Measurements from ENCODE around the gene FDXR.

FDXR gene

GRCh38 chr17:74822939-74823367, 49.8 kb downstream of the FDXR start:
- Histone ChIP-seq H3K36me3 (ENCODE audit: control insufficient read depth in 1 of 2, insufficient read depth in 2 of 2, low read length in 2 of 2) (peaks cover 0 to 40% of the 10 kb centered on the region in 2 donors), H3K27me3 (ENCODE audit: low read depth, low read length) (no peaks in the 10 kb centered on the region), H3K27ac (ENCODE audit: low read length) (no peak overlapping the region), H3K9me3 (ENCODE audit: control insufficient read depth in 1 of 2, low read length in 2 of 2) (no peaks in the 10 kb centered on the region), H3K4me3 (ENCODE audit: low read depth in 1 of 2, low read length in 2 of 2) (no peak overlapping the region), H3K4me1 (ENCODE audit: control insufficient read depth in 1 of 2, insufficient read depth in 2 of 2, low read length in 2 of 2) (peaks cover 0 to 14% of the 10 kb centered on the region in 2 donors)

DNA sequence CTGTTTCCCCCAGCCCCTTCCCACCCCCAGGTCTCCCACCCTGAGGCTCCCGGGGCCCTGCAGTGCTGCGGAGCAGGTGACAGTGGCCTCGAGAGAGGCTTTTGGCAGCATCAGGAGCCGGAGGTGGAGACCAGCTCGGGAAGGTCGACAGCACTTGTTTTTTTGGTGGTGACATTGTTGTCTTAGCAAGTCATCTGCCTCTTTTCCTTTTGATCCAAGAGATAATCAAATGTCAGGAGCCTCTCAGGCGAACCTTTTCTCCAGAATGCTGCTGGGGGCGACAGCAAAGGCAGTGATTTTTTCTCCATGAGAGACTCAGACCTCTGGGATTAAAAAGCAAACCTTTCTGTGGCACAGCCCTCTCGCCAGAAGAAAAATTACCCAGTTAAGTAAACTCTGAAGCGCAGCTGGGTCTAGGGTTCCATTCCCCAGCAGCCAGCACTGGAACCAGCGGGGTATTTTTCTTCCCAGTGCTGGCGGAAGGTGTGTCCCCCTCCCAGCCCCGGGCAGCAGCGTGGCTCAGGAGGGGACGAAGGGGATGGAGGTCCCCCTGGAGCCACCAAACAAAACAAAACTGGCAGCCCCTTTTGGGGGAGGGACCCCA, 50.4 kb downstream of the FDXR start:
- Histone ChIP-seq H3K4me1 (ENCODE audit: control insufficient read depth in 1 of 2, insufficient read depth in 2 of 2, low read length in 2 of 2) (peaks cover 0 to 14% of the 10 kb centered on the region in 2 donors), H3K4me3 (ENCODE audit: low read depth in 1 of 2, low read length in 2 of 2) (no peak overlapping the region), H3K27ac (ENCODE audit: low read length) (no peak overlapping the region), H3K9me3 (ENCODE audit: control insufficient read depth in 1 of 2, low read length in 2 of 2) (no peaks in the 10 kb centered on the region), H3K36me3 (ENCODE audit: control insufficient read depth in 1 of 2, insufficient read depth in 2 of 2, low read length in 2 of 2) (peaks cover 0 to 45% of the 10 kb centered on the region in 2 donors), H3K27me3 (ENCODE audit: low read depth, low read length) (no peaks in the 10 kb centered on the region)

GRCh38 chr17:74821655-74822334, 51.0 kb downstream of the FDXR start:
- no peak overlapping the region for H3K27ac ChIP-seq (ENCODE audit: low read length)
- no peaks in the 10 kb centered on the region for H3K9me3 ChIP-seq (ENCODE audit: control insufficient read depth in 1 of 2, low read length in 2 of 2)
- no peak overlapping the region for H3K4me3 ChIP-seq (ENCODE audit: low read depth in 1 of 2, low read length in 2 of 2)
- peaks cover 0 to 14% of the 10 kb centered on the region in 2 donors for H3K4me1 ChIP-seq (ENCODE audit: control insufficient read depth in 1 of 2, insufficient read depth in 2 of 2, low read length in 2 of 2)
- peaks cover 0 to 47% of the 10 kb centered on the region in 2 donors for H3K36me3 ChIP-seq (ENCODE audit: control insufficient read depth in 1 of 2, insufficient read depth in 2 of 2, low read length in 2 of 2)
- H3K27me3 ChIP-seq (ENCODE audit: low read depth, low read length), result no peaks in the 10 kb centered on the region

DNA sequence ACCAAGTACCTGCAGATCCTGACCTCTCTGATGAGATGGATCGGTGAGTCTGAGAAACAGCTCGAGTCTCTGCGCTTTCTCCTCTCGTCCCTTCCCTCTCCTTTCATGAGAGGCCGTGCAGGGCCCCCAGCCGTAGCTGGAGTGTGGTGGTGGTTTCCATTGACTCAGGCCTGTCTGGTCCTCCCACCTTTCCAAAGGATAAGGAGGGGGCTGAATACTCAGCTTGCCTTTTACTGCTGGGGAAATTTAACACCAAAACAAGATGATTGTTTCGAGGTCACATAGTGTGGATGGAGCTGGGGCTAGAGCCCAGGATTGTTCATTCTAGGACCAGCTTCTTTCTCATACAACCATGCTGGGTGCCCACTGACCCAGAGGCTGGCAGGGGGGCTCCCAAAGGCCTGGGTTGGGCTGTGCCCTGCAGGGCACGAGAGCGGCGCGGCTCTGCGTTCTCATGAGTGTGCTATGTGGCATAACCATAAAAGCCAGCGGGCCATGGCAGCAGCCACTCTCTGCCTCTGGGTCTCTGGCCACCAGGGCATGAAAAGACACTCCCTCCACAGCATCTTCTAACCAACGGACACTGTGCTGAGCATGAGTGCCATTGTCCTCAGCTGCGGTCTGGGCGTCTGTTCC, 52.9 kb downstream of the FDXR start:
- no peaks in the 10 kb centered on the region for H3K9me3 ChIP-seq (ENCODE audit: control insufficient read depth in 1 of 2, low read length in 2 of 2)
- H3K27me3 ChIP-seq (ENCODE audit: low read depth, low read length), result no peaks in the 10 kb centered on the region
- H3K4me1 ChIP-seq (ENCODE audit: control insufficient read depth in 1 of 2, insufficient read depth in 2 of 2, low read length in 2 of 2), result peaks cover 0 to 14% of the 10 kb centered on the region in 2 donors
- no peak overlapping the region for H3K4me3 ChIP-seq (ENCODE audit: low read depth in 1 of 2, low read length in 2 of 2)
- H3K27ac ChIP-seq (ENCODE audit: low read length), result no peak overlapping the region
- H3K36me3 ChIP-seq (ENCODE audit: control insufficient read depth in 1 of 2, insufficient read depth in 2 of 2, low read length in 2 of 2), result peaks cover 0 to 38% of the 10 kb centered on the region in 2 donors

GRCh38 chr17:74818291-74818938, 54.4 kb downstream of the FDXR start:
- H3K27me3 ChIP-seq (ENCODE audit: low read depth, low read length), result no peaks in the 10 kb centered on the region
- H3K36me3 ChIP-seq (ENCODE audit: control insufficient read depth in 1 of 2, insufficient read depth in 2 of 2, low read length in 2 of 2), result peaks cover 0 to 30% of the 10 kb centered on the region in 2 donors
- no peak overlapping the region for H3K27ac ChIP-seq (ENCODE audit: low read length)
- no peaks in the 10 kb centered on the region for H3K9me3 ChIP-seq (ENCODE audit: control insufficient read depth in 1 of 2, low read length in 2 of 2)
- H3K4me3 ChIP-seq (ENCODE audit: low read depth in 1 of 2, low read length in 2 of 2), result no peak overlapping the region
- H3K4me1 ChIP-seq (ENCODE audit: control insufficient read depth in 1 of 2, insufficient read depth in 2 of 2, low read length in 2 of 2), result peaks cover 0 to 9% of the 10 kb centered on the region in 2 donors

DNA sequence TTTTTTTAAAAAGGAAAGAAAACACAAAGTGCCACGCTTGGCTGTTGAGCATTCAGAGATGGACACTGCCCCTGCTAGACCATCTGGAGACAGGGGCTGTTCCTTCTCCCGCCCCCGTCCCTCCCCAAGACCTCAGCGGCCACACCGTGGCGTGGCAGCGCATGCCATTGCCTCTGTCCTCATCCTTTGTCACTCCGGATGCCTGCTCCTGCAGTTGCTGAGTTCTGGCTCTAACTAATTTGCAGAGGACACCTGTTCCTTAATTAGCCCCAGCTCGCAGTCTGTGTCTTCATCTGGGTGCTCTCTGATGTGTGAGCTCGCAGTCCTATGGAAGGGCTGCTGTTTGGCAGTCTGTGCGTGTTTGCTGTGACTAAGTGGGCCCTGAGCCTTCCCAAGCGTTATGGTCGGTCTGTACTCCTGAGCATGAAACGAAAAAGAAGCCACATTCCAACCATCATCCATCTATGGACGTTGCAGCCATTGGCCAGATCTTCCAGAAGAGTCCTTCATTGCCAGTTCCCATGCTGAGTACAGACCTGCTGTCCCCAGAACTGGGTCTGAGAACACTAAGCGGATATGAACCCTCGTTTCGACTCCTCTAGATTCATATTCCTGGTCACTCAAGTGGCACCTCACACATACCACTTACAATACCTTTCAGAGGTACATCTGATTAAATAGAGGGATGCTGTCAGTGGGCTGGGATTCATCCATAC, 55.7 kb downstream of the FDXR start:
- H3K4me1 ChIP-seq (ENCODE audit: control insufficient read depth in 1 of 2, insufficient read depth in 2 of 2, low read length in 2 of 2), result peaks cover 3 to 11% of the 10 kb centered on the region in 2 donors
- H3K4me3 ChIP-seq (ENCODE audit: low read depth in 1 of 2, low read length in 2 of 2), result no peak overlapping the region
- H3K36me3 ChIP-seq (ENCODE audit: control insufficient read depth in 1 of 2, insufficient read depth in 2 of 2, low read length in 2 of 2), result peaks cover 0 to 30% of the 10 kb centered on the region in 2 donors
- no peaks in the 10 kb centered on the region for H3K27me3 ChIP-seq (ENCODE audit: low read depth, low read length)
- H3K27ac ChIP-seq (ENCODE audit: low read length), result no peak overlapping the region
- H3K9me3 ChIP-seq (ENCODE audit: control insufficient read depth in 1 of 2, low read length in 2 of 2), result no peaks in the 10 kb centered on the region

DNA sequence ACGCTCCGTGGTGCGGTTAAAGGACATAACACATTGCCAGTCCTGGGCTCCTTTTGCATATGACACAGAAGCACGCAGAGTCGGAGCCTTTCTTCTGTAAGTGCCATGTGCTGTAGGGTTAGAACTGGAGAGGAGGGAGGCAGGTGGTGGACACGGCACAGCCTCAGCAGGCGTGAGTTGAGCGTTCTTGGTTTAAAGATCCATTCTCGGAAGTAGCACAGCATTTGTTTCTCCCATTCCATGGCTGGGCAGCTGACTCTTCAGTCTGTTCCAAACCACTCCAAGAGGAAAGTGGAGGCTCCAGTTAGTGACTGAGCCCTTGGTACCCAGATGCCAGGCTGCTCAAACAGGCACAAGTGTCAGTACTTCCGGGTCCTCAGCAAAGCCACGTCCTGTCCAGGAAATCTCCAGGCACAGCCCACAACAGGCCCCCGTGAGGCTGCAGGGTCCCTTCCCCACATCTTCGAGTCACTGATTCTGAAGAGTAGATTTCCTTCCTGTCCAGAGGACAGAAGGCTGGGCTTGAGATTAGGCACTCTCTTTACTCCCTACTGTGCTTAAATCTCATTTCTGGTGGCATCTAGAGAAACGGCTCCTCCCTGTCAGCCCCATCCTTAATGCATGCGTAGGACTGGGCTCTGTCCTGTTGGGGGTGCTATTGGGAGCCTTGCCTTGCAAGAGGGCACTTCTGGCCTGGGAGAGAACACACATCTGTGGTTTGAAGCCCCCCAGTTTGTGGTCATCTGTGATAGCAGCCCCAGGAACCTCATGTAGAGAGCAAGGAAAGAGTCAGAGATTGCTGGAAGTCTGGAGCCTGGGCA, 57.0 kb downstream of the FDXR start:
- Histone ChIP-seq H3K36me3 (ENCODE audit: control insufficient read depth in 1 of 2, insufficient read depth in 2 of 2, low read length in 2 of 2) (peaks cover 0 to 27% of the 10 kb centered on the region in 2 donors), H3K27ac (ENCODE audit: low read length) (no peak overlapping the region), H3K27me3 (ENCODE audit: low read depth, low read length) (no peaks in the 10 kb centered on the region), H3K9me3 (ENCODE audit: control insufficient read depth in 1 of 2, low read length in 2 of 2) (no peaks in the 10 kb centered on the region), H3K4me3 (ENCODE audit: low read depth in 1 of 2, low read length in 2 of 2) (no peak overlapping the region), H3K4me1 (ENCODE audit: control insufficient read depth in 1 of 2, insufficient read depth in 2 of 2, low read length in 2 of 2) (peaks cover 4 to 11% of the 10 kb centered on the region in 2 donors)

DNA sequence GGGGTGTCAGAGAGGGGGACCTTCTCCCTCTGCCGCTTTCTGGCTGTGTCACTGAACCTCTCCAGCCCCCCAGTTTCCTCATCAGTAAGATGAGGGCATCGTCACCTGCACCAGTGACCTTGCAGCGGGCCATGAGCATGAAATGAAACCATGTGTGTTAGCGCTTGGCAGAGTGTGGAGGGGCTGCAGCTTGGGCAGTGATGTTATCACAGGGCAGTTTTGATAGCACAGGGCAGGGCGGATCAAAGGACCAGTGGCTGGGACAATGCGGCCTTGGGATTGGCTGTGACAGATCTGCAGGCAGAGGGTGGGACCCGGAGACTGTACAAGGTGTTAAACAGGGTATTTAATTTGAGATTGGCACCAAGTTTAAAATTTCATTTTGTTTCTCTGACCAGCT, 57.7 kb downstream of the FDXR start:
- Histone ChIP-seq H3K4me3 (ENCODE audit: low read depth in 1 of 2, low read length in 2 of 2) (no peak overlapping the region), H3K4me1 (ENCODE audit: control insufficient read depth in 1 of 2, insufficient read depth in 2 of 2, low read length in 2 of 2) (peaks cover 4 to 10% of the 10 kb centered on the region in 2 donors), H3K9me3 (ENCODE audit: control insufficient read depth in 1 of 2, low read length in 2 of 2) (no peaks in the 10 kb centered on the region), H3K27me3 (ENCODE audit: low read depth, low read length) (no peaks in the 10 kb centered on the region), H3K36me3 (ENCODE audit: control insufficient read depth in 1 of 2, insufficient read depth in 2 of 2, low read length in 2 of 2) (peaks cover 0 to 20% of the 10 kb centered on the region in 2 donors), H3K27ac (ENCODE audit: low read length) (no peak overlapping the region)

GRCh38 chr17:74814453-74814852, 58.3 kb downstream of the FDXR start:
- Histone ChIP-seq H3K36me3 (ENCODE audit: control insufficient read depth in 1 of 2, insufficient read depth in 2 of 2, low read length in 2 of 2) (peaks cover 0 to 14% of the 10 kb centered on the region in 2 donors), H3K4me3 (ENCODE audit: low read depth in 1 of 2, low read length in 2 of 2) (no peak overlapping the region), H3K27me3 (ENCODE audit: low read depth, low read length) (no peaks in the 10 kb centered on the region), H3K4me1 (ENCODE audit: control insufficient read depth in 1 of 2, insufficient read depth in 2 of 2, low read length in 2 of 2) (peaks cover 4 to 10% of the 10 kb centered on the region in 2 donors), H3K9me3 (ENCODE audit: control insufficient read depth in 1 of 2, low read length in 2 of 2) (no peaks in the 10 kb centered on the region), H3K27ac (ENCODE audit: low read length) (no peak overlapping the region)
